ENCODE data around the gene UNKL.

Gene UNKL

DNA sequence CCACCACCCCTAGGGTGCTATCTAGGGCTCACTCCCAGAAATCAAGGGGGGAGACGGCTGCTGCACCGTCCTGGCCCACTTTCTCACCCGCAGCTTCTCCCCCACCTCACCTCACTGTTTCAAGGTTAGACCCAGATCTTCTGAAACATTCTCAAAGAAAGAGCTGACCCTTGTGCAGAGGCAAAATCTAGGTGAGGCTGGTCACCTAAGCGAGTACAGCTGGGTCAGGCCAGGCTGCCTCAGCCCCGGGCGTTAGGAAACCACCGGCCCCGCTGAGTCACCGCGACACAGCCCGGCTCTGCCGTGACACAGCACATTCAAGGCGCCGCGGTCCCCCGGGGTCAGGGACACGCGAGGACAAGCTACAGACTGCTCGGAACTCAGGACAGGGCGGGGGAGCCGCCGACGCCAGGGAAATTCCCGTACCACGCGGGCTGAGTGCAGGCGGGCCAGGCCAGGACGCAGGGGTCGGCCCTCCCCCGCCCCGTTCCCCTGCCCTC is 35.6 kb downstream of the UNKL start:
- DNase-seq (ENCODE audit: insufficient read length, low spot score) (peak; percentile 62), FAIRE-seq (peak; percentile 69)

DNA sequence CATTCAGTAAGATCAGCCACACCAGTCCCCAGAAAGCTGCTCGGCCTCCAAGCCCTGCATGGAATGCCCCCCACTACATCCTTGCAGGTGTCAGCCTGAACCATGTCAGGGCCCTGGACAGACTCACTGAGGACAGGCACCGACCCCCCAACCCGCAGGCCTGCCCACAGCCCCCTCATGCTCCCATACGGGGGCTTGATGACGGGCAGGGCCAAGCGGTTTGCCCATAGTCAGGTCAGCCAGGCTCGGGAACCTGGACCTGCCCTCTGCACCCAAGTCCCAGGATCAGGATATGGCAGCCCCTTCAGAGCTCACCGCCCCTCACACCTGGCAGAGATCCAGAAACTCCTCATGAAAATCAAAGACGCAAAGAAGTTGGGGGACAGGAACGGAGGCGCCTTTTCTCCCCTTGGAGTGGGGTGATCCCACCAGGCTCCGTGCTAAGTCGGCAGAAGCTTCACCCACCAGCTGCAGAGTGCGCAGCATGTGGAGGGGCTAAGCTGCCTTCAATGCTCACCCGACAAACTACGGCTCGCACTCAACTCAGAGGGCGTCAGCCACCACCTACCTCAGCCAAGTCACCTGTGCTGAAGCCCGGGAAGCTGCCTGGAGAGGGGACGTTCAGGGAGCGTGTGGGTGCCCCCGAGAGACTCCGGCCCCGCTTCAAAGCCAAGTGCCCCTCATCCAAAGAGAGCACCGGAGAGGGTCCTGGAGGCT is 36.3 kb downstream of the UNKL start:
- FAIRE-seq (no peak), DNase-seq (ENCODE audit: insufficient read length, low spot score) (no peak)

GRCh38 chr16:1377406-1378010 is 37.0 kb downstream of the UNKL start:
- no peak for FAIRE-seq
- no peak for DNase-seq (ENCODE audit: insufficient read length, low spot score)

DNA sequence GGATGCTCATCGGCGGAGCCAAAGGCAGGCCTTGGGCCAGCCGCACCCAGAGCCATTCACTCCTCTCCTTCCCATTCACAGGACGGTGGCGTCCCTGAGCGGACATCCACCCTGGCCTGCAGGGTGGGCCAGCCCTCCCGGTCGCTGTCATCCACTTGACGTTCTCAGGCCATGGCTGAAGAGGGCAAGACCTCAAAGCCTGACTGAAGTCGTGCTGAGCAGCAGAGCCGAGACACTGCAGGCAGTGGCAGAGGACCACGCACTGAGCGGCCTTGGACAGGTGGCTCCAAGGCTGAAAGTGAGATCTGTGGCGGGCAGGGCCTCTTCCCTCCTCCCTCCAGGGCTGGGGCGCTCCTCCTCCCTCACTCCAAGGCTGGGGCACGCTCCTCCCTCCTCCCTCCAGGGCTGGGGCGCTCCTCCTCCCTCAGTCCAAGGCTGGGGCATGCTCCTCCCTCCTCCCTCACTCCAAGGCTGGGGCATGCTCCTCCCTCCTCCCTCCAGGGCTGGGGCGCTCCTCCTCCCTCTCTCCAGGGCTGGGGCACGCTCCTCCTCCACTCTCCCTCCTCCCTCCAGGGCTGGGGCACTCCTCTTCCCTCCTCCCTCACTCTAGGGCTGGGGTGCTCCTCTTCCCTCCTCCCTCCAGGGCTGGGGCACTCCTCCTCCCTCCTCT is 38.6 kb downstream of the UNKL start:
- DNase-seq (ENCODE audit: insufficient read length, low spot score) (no peak), FAIRE-seq (no peak)

DNA sequence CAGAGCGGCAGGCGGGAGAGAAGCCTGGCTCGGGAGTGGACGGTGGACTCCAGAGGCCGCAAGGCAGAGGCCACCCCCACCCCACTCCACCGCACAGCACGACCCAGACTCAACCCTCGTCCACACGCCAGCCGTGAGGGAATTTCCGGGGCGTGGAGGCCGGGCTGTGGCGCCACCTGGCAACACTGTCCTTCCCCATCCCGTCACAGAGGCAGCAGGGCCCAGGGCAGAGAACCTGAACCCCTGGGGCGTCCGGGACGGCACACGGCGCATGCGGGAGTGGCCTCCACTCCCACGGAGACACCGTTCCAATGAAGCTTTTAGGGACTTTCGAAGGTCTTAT is 39.2 kb downstream of the UNKL start:
- no peak for DNase-seq (ENCODE audit: insufficient read length, low spot score)
- no peak for FAIRE-seq

GRCh38 chr16:1374418-1375297 is 39.8 kb downstream of the UNKL start:
- FAIRE-seq (no peak), DNase-seq (ENCODE audit: insufficient read length, low spot score) (no peak)

GRCh38 chr16:1372292-1372950 is 42.1 kb downstream of the UNKL start:
- no peak for FAIRE-seq

GRCh38 chr16:1371054-1371978 is 43.2 kb downstream of the UNKL start:
- no peak for FAIRE-seq
- no peak for DNase-seq (ENCODE audit: insufficient read length, low spot score)

More at GRCh38 chr16:1372292-1372950, 42.1 kb downstream of the UNKL start:
- DNase-seq (ENCODE audit: insufficient read length, low spot score): no peak

DNA sequence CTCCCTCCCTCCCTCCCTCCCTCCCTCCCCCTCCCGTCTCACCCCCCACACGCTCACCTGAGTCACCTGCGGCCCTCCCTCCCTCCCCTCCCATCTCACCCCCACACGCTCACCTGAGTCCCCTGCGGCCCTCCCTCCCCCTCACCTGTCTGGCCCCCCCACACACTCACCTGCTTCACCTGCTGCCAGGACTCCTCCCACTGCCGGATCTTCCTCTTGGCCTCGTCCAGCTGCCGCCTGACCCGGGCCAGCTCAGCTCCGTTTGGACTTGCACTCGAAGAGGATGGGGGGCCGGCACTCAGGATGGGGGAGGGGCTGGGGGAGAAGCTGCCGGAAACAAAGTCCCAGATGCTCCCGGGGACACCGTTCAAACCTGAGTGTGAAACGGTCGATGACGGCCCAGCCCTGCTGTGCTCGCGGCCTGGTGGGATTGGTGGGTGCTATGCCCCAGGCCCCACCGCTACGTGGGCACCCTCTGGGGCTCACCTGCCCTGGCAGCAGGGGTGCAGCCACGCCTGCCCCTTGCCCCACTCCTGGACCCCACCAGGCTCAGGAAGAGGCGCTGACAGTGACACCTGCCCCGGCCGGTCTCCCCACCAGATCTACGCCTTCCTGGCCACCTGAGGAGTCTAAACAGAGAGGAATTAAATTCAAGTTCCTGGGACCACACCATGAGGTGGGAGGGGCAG is 46.9 kb downstream of the UNKL start:
- FAIRE-seq (no peak), DNase-seq (ENCODE audit: insufficient read length, low spot score) (no peak)

DNA sequence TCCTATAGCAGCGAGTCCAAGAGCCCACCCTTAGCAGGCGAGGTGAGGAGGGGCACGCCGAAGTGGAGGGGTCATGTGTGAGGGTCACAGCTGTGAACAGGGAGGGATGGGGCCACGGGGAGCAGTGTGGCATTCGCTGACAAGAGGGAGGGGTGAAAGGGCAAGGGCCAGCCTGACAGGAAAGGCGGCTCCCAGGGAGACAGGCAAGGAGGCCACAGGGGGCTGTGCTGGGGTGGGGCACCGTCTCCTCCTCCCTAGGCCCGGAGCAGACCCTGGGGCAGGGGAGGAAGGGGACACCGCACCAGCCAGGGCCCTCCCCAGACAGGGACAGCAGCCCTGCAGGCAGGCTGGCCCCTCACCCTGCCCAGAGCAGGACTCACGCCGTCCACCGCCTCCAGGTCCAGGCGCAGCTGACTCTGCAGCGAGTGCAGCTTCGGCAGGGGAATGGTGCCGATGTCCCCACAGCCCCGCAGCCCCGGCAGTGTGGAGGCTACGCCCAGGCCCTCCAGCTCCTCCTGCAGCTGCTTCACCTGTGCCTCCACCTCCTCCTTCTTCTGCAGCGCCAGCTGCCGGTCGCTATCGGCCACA is 47.7 kb downstream of the UNKL start:
- FAIRE-seq: no peak
- DNase-seq (ENCODE audit: insufficient read length, low spot score): no peak

DNA sequence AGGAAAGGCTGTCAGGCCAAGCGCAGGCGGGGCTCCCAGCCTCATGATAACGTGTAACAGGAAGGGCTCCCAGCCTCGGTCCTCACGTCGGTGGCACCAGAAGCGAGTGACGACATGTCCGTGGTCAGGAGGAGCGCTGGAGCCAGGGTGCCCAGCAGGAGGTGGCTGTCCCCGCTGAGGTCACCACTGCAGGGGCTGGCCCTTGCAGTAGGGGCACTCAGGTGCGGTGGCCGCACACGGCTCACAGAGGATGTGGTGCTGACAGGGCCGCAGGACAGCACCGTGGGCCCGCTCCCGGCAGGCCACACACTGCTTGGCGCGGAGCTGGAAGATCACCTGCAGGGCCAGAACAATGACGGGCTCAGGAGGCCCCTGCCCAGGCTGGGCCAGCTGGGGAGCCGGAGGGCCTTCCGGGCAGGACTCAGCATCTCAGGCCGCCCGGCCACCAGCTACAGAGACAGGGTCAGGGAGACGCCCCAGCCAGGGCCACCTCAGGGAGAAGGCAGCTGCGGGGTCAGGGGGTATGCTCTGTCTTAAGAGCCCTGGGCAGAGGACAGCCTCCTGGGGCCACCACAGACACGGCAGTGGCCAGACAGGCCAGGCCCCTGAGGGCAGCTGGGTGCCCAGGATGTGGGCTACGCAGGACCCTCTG is 48.3 kb downstream of the UNKL start:
- DNase-seq (ENCODE audit: insufficient read length, low spot score): no peak
- no peak for FAIRE-seq

DNA sequence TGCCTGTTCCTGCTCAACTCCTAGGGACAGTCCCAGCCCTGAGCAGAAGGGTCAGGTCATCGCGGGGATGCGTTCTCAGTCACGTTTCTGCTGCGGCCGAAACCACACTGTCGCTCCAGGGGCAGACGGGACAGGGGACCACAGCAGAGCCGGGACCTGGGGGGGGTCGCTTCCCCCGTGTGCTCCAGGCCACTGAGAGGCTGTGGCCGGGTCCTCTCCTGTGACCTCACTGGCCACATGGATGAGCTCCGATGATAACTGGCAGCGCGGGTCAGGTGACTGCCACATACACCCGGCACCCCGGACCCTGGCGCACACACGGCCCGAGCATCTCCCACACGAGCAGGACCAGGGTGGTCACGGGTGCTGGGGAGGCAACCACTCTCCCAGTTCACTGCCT is 50.0 kb downstream of the UNKL start:
- FAIRE-seq: no peak

DNA sequence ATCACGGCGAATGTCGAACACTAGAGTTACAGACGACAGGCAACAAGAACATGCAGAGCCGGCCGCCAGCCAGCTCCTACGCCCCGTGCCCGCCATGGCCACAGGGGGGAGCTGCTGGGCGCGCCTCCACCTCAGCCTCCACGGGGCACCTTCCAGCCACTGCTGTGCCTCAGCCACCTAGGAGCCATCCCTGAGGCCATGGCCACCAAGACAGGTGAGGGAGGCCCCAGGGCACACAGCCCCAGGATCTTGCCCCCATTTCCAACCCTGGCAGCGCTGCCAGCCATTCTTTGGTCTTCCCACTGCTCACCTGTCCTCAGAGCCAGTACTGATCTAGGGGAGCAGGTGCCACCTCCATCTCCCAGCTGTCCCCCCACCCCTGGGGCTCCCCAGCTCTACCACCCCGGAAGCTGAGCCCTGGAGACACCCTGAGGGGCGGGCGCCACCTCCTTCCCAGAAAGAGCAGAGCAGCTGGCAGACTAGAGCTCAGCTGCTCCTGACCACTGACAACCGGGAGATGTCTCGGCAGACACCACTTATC is 50.9 kb downstream of the UNKL start:
- FAIRE-seq (no peak), DNase-seq (ENCODE audit: insufficient read length, low spot score) (peak; percentile 60)

More for the DNA sequence above, 50.0 kb downstream of the UNKL start:
- no peak for DNase-seq (ENCODE audit: insufficient read length, low spot score)

DNA sequence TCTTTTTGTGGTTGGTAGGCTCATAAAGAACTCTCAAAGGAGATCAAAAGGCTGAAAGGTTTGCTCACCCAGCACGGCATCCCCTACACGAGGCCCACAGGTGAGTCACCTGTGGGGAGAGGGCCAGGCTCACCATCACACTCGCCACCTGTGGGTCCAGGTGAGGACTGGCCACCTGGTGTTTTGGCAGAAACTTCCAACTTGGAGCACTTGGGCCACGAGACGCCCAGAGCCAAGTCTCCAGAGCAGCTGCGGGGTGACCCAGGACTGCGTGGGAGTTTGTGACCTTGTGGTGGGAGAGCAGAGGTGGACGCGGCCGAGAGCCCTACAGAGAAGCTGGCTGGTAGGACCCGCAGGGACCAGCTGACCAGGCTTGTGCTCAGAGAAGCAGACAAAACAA is 51.7 kb downstream of the UNKL start:
- DNase-seq (ENCODE audit: insufficient read length, low spot score): no peak
- FAIRE-seq: no peak

DNA sequence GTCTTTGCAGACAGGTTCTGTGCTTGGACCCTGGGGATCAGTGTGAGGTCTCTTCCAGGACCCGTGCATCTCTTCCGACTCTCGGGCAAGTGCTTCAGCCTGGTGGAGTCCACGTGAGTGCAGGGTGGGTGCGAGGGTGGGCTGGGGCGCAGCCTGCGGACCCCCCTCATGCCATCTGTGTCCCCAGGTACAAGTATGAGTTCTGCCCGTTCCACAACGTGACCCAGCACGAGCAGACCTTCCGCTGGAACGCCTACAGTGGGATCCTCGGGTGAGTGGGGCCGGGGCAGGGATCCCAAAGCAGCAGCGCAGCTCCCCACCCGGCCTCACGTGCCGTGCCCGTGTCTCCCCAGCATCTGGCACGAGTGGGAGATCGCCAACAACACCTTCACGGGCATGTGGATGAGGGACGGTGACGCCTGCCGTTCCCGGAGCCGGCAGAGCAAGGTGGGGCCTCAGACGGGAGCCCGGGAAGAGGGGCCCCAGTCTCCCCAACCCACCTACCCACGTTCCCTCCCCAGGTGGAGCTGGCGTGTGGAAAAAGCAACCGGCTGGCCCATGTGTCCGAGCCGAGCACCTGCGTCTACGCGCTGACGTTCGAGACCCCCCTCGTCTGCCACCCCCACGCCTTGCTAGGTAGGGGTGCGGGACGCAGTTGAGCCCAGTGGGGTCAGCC is 52.7 kb downstream of the UNKL start:
- FAIRE-seq: no peak
- no peak for DNase-seq (ENCODE audit: insufficient read length, low spot score)

- no peak for FAIRE-seq
These were observed 56.5 kb downstream of the UNKL start for GRCh38 chr16:1357906-1358566.

More at GRCh38 chr16:1357906-1358566, 56.5 kb downstream of the UNKL start:
- DNase-seq (ENCODE audit: insufficient read length, low spot score): no peak

Measured in GM19239 (cell line).